HG03196 (cell line): ENCODE results near the gene OIT3.

Source experiments
- ATAC-seq: cut with Tn5 transposase; IDR thresholded peaks from one replicate; pipeline ENCODE4 v1.9.1; 2021; ENCODE audit not compliant: unreplicated experiment

OIT3 gene

DNA sequence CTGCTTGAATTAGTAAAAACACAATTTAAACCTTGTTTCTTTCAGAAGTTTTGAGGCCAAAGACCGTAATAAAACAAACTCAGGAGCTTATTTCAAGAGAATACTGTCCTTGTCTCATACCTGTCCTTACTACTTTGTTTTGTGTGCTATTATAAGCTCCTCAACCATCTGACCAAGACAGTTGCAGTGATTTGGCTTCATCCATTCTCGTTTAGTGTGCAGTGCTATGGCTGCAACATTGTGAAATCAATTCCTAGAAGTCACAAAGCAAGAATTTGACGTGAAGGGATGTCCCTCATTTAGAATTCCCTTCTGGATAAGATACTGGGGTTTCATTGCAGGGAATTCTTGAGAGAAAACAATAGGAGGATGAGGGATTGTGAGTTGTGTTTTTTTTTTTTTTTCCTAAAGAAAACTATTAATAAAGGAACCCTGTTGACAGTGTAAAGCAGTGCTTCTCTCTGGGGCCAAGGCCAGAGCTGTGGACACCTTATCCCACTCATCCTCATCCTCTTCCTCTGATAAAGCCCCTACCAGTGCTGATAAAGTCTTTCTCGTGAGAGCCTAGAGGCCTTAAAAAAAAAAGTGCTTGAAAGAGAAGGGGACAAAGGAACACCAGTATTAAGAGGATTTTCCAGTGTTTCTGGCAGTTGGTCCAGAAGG lies at the start of gene OIT3:
OIT3 (plus strand) TSS at position 604 of the 663 bp plus-strand sequence. CDS start 60 bp downstream, outside the sequence.
- ATAC-seq = no peak

DNA sequence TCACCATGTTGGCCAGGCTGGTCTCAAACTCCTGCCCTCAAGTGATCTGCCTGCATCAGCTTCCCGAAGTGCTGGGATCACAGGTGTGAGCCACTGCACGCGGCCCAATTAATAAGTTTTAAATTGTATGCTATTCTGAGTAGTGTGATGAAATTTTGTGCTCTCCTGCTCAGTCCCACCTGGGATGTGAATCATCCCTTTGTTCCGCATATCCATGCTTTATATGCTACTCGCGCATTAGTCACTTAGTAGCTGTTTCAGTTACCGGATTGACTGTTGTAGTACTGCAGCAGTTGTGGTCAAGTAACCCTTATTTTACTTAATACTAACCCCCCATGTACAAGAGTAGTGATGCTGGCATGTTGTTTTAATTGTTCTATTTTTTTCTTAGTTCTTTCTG lies 47.3 kb upstream of the OIT3 start:
- ATAC-seq = no peak

GRCh38 chr10:72847681-72848080 lies 45.9 kb upstream of the OIT3 start:
- ATAC-seq = no peak

DNA sequence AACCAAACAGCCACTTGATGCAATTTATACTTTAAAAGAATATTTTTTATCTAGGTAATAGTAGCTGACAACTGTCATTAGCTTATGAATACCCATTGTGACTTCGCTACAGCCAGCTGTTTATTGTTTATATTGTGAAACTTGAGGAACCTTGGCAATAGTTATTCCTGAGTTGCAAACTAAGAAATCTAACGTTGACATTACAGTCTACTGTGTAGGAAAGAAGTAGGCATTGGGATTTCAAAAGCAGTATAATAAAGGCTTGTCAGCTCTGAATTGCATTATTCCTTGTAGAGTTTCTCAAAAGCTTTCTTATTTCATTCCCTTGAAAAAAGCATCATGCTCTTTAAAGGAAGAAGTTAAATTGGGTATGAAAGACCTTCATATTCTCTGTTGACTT lies 42.7 kb upstream of the OIT3 start:
- ATAC-seq = no peak

- no peak for ATAC-seq
These were observed 42.0 kb upstream of the OIT3 start for GRCh38 chr10:72851509-72851908.

GRCh38 chr10:72852508-72852907 lies 41.0 kb upstream of the OIT3 start:
- ATAC-seq = no peak

DNA sequence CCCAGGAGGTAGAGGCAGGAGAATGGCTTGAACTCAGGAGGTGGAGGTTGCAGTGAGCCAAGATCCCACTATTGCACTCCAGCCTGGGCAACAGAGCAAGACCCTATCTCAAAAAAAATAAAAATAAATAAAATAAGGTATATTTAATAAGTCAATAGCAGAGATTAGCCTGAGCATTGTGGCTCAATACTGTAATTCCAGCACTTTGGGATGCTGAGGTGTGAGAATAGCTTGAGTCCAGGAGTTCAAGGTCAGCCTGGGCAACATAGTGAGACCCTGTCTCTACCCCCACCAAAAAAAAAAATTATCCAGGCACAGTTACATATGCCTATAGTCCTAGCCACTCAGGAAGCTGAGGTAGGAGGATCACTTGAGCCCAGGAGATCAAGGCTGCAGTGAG lies 38.4 kb upstream of the OIT3 start:
- ATAC-seq = no peak

- no peak for ATAC-seq
These were observed 37.7 kb upstream of the OIT3 start for GRCh38 chr10:72855790-72856189.

- ATAC-seq = no peak
These were observed 35.5 kb upstream of the OIT3 start for GRCh38 chr10:72858067-72858466.

- ATAC-seq = no peak
These were observed 30.6 kb upstream of the OIT3 start for GRCh38 chr10:72862957-72863356.

GRCh38 chr10:72875250-72876055 lies 18.1 kb upstream of the OIT3 start:
- ATAC-seq = no peak

GRCh38 chr10:72879245-72879644 lies 14.3 kb upstream of the OIT3 start:
- no peak for ATAC-seq

GRCh38 chr10:72881291-72881690 lies 12.2 kb upstream of the OIT3 start:
- no peak for ATAC-seq

- ATAC-seq = no peak
These were observed 9.7 kb upstream of the OIT3 start for GRCh38 chr10:72883861-72884260.

DNA sequence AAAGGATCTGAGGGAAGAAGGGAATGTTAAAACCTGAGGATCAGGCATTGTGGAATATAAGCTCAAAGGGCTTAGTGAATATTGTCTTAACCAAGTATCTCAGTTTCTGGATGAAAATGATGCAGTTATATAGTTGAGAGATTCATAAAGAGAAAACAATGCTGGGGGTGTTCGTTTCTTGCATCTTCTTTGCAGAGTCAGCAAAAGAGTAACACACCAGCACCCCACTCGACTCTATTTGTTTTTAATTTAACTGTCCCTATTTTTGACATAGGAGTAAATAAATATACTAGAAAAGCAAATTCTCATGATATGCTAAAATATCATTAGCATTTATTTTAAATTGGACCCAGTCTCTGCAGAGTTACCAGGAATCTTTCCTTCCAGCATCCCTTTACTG lies 7.6 kb upstream of the OIT3 start:
- ATAC-seq = no peak

DNA sequence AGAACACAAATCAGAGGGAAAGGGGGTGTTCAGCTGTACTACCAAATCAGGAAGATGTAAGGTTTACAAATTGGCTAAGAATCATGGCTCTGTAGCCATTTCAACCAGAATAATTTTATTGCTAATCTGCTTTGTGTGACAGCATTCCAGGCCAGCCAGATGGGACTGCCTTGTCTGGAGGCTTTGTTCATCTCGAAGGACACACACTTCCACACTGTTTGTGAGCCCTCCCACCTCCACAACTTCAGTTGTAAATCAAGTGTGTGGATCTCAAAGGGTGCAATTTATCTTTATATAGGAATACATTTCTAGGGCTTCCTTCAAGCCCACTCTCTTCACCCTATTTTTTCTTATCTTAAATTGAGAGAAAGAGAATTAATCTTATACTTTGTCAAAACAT lies 6.9 kb upstream of the OIT3 start:
- no peak for ATAC-seq

DNA sequence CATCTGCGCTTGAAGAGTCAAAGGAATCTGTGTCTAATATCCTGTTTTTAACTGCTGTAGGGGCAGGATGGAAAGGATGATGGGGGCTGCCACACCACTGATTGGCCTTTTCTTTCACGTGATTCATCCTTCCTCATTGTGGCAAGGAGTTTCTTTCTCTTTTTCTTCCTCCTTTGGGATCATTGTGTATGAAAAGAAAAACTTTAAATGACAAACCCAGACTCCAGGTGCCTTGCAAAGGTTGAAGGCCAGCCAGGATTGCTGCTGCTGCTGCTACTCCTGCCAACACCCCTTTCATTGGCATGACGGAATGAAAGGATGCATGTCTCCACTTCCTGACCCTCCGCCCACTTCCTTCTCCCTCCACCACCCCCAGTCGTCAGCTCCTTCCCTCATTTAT lies 6.5 kb upstream of the OIT3 start:
- ATAC-seq = no peak

- ATAC-seq = no peak
These were observed 5.3 kb upstream of the OIT3 start for GRCh38 chr10:72888151-72888638.

DNA sequence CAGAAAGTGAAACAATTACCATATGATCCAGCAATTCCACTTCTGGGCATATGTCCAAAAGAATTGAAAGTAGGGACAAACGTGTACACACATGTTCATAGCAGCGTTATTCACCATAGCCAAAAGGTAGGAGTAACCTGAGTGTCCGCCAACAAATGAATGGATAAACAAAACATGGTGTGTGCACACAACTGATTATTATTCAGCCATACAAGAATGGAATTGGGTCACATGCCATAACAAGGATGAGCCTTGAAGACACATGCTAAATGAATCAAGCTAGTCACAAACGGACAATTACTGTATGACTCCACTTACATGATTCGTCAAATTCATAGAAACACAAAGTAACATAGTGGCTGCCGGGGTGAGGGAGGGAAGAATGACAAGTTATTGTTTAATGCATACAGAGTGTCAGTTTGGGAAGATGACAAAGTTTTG lies 4.1 kb upstream of the OIT3 start:
- no peak for ATAC-seq

DNA sequence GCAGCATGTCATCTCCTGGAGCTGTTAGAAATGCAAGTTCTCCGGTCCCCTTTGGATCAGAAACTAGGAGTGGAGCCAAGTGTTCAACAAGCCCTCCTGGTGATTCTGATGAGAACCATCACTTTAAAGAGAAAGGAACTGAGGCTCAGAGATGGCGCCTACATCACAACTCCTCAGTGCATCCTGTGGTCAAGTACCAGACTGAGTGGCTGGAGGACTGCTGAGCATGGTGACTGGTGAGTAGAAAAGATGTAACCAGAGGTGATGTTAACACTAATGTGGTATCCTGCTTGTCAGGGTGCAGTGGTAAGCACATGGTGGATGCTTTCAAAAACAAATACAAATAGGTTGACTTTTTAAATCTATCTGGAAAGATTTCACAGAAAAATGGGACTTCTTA lies 3.5 kb upstream of the OIT3 start:
- no peak for ATAC-seq

DNA sequence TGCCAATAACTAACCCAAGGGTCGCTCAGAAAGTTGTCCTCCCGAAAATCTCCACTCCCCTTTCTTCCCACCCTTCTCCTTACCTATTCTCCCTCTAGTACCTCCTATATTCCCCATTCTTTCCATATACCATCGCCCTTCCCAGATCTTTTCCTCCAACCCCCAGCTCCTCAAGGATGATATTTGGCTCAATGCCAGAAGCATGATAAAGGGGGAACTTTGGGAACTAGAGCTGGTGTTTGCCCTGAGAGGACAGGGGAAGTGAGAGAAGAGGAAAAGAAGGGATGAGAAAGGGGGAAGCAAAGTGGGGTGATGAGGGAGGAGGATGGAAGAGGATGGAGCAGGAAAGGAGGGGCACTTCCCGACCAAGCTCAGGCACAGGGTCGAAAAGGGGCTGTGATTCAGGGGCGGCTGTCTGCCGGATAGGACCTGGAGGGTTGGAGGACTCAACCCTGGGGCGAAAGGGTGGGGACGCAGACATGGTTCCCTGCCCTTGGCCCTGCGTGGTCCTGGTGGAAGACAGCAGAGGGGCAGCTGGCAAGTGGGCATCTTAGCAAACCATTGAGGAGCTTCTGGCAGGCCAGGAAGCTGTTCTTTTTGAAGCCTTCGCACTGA lies 1.8 kb downstream of the OIT3 start:
- ATAC-seq = no peak

GRCh38 chr10:72898616-72899015 lies 5.1 kb downstream of the OIT3 start:
- ATAC-seq = no peak
